KMS-11 (cell line): ENCODE measurements around the gene GPR50.

ENCODE experiments used
- H2AFZ ChIP-seq: fragments of 200-600 bp; sonication (generic); 2 replicates; pipeline ENCODE4 v1.6.1; 2016; ENCODE audit warnings: antibody characterized with exemption, mixed run types, low read depth
- H3K27ac ChIP-seq: fragments of 200-600 bp; sonication (generic); 2 replicates; pipeline ENCODE4 v1.6.1; 2016; ENCODE audit warnings: mild to moderate bottlenecking, mixed run types
- H3K27me3 ChIP-seq: fragments of 200-600 bp; sonication (generic); 2 replicates; pipeline ENCODE4 v1.6.1; 2017; ENCODE audit warnings: mild to moderate bottlenecking, low read depth, mixed run types, moderate library complexity; ENCODE audit not compliant: insufficient read depth
- H3K36me3 ChIP-seq: fragments of 200-600 bp; sonication (generic); 2 replicates; pipeline ENCODE4 v1.6.1; 2017; ENCODE audit warnings: mild to moderate bottlenecking, mixed run types; ENCODE audit not compliant: insufficient read depth
- H3K4me1 ChIP-seq: fragments of 200-600 bp; sonication (generic); 2 replicates; pipeline ENCODE4 v1.6.1; 2016; ENCODE audit warnings: mild to moderate bottlenecking, low read depth, mixed run types; ENCODE audit not compliant: poor library complexity, severe bottlenecking
- H3K4me2 ChIP-seq: fragments of 200-600 bp; sonication (generic); 2 replicates; pipeline ENCODE4 v1.7.0; 2016; ENCODE audit warnings: mild to moderate bottlenecking, mixed run types
- H3K4me3 ChIP-seq: fragments of 200-600 bp; sonication (generic); IDR thresholded peaks from 2 replicates; pipeline ENCODE4 v1.6.1; 2017; ENCODE audit warnings: low read depth, low read length, mixed read lengths; ENCODE audit not compliant: insufficient read depth
- H3K79me2 ChIP-seq: fragments of 200-600 bp; sonication (generic); 2 replicates; pipeline ENCODE4 v1.6.1; 2016; ENCODE audit warnings: low read depth, mixed run types; ENCODE audit not compliant: insufficient read depth
- H3K9ac ChIP-seq: fragments of 200-600 bp; sonication (generic); 2 replicates; pipeline ENCODE4 v1.6.1; 2016; ENCODE audit warnings: mild to moderate bottlenecking, mixed run types
- H4K20me1 ChIP-seq: fragments of 200-600 bp; sonication (generic); 2 replicates; pipeline ENCODE4 v1.6.1; 2016; ENCODE audit warnings: mild to moderate bottlenecking, mixed run types; ENCODE audit not compliant: insufficient read depth
- TF ChIP-seq, protein P1 (sequence below): fragments of 200-600 bp; sonication (generic); conservative IDR thresholded peaks from 2 replicates; pipeline ENCODE4 v1.6.1; 2017; ENCODE audit warnings: low read depth, mild to moderate bottlenecking, antibody characterized with exemption, low read length, moderate library complexity, mixed read lengths

GPR50 gene

GRCh38 chrX:151176231-151176750 is at the start of gene GPR50:
GPR50 (plus strand) TSS chrX:151176584; CDS start chrX:151176722, 138 bp downstream.
- Histone ChIP-seq H3K9ac (no peak within 1 kb of the TSS), H3K4me2 (no peak within 1 kb of the TSS)

DNA sequence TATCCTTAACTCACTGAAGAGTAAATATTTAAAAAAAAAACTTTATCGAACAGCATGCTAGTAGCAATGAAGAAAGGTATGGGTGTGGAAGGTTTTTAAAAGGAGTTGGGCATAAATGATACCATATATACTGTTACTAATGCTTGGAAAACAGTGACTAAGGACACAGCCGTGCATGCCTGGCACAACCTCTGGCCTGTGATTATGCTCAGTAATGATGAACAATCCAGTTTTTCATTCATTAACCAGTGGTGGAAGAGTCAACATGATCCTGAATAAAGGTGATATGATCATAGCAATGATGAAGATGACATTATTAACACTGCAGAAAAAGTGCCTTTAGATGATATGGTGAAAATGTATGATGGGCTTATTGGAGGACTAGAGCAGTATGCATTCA is 43.9 kb upstream of the GPR50 start:
- Histone ChIP-seq H3K4me3 (no peak overlapping the region), H2AFZ (no peak overlapping the region), H3K4me2 (no peak overlapping the region), H3K79me2 (no peaks in the 10 kb centered on the region), H3K4me1 (no peaks in the 10 kb centered on the region), H4K20me1 (no peaks in the 10 kb centered on the region), H3K27ac (no peak overlapping the region), H3K9ac (no peak overlapping the region), H3K27me3 (no peaks in the 10 kb centered on the region), H3K36me3 (no peaks in the 10 kb centered on the region)
- TF ChIP-seq, protein P1, sequence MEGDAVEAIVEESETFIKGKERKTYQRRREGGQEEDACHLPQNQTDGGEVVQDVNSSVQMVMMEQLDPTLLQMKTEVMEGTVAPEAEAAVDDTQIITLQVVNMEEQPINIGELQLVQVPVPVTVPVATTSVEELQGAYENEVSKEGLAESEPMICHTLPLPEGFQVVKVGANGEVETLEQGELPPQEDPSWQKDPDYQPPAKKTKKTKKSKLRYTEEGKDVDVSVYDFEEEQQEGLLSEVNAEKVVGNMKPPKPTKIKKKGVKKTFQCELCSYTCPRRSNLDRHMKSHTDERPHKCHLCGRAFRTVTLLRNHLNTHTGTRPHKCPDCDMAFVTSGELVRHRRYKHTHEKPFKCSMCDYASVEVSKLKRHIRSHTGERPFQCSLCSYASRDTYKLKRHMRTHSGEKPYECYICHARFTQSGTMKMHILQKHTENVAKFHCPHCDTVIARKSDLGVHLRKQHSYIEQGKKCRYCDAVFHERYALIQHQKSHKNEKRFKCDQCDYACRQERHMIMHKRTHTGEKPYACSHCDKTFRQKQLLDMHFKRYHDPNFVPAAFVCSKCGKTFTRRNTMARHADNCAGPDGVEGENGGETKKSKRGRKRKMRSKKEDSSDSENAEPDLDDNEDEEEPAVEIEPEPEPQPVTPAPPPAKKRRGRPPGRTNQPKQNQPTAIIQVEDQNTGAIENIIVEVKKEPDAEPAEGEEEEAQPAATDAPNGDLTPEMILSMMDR: no peak

More at GRCh38 chrX:151176231-151176750, at the start of gene GPR50:
- Histone ChIP-seq H4K20me1 (no peaks in the 10 kb centered on the region), H3K4me3 (no peak within 1 kb of the TSS), H3K27me3 (no peaks in the 10 kb centered on the region), H3K36me3 (no peaks in the 10 kb centered on the region), H3K27ac (no peak within 1 kb of the TSS), H2AFZ (no peak within 1 kb of the TSS), H3K79me2 (no peaks in the 10 kb centered on the region), H3K4me1 (no peaks in the 10 kb centered on the region)
- TF ChIP-seq, protein P1: no peak

DNA sequence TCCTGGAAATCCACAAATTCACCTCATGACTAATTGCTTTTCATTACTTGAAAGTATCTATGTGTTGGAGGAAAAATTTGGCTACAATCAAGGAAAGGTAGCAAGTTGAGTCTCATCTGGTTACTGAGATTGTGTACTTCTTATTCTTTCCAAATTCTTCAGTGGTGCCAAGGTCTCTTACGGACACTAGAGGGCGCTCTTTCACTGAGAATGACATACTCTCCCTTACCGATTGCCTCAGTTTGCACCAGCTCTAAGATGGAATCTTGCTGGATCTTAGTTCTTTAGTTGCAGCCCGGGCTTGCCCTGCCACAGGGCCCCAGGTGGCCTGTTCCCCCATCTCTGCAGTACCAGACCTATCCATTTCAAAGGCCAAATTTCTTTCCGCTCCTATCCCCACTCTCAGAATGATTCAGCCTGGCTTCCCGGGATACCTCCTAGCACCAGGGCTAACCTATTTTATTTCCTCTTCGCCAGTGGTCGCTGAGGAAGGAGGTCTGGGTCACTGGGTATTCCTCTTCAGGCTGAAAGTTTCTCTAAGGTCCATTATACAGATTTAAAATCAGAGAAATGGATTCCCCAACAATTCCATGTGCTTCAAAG is 24.6 kb upstream of the GPR50 start:
- Histone ChIP-seq H3K4me2 (no peak overlapping the region), H3K9ac (no peak overlapping the region), H3K36me3 (no peaks in the 10 kb centered on the region), H3K4me3 (no peak overlapping the region), H3K27ac (no peak overlapping the region), H3K27me3 (no peaks in the 10 kb centered on the region), H3K4me1 (no peaks in the 10 kb centered on the region), H2AFZ (no peak overlapping the region), H4K20me1 (no peaks in the 10 kb centered on the region), H3K79me2 (no peaks in the 10 kb centered on the region)
- TF ChIP-seq, protein P1: peak; percentile 80

- no peak overlapping the region for H3K4me3 ChIP-seq
- TF ChIP-seq, protein P1: no peak
- no peaks in the 10 kb centered on the region for H3K79me2 ChIP-seq
- no peak overlapping the region for H3K4me2 ChIP-seq
- H3K9ac ChIP-seq: no peak overlapping the region
- no peak overlapping the region for H3K27ac ChIP-seq
- no peak overlapping the region for H2AFZ ChIP-seq
- no peaks in the 10 kb centered on the region for H3K4me1 ChIP-seq
- no peaks in the 10 kb centered on the region for H3K27me3 ChIP-seq
- no peaks in the 10 kb centered on the region for H3K36me3 ChIP-seq
- H4K20me1 ChIP-seq: no peaks in the 10 kb centered on the region
These were observed 23.3 kb upstream of the GPR50 start for GRCh38 chrX:151153086-151153485.
